Upper lobe of left lung (tissue), 6 donors: ENCODE data around the gene KANSL1. TPM values are rescaled to one million over a fixed set of nuclear protein-coding genes. Genes with fewer than 3 reads are reported as not detected.

Source experiments
- ATAC-seq, 2 donors: fragments of 200-7000 bp; cut with Tn5 transposase; one replicate each; pipeline ENCODE4 v1.9.1; 2022; ENCODE audit warnings: mild to moderate bottlenecking in 2 of 2, moderate library complexity in 2 of 2; ENCODE audit not compliant: low FRiP score in 2 of 2
- DNase-seq, 2 donors: peaks; one replicate each; pipeline ENCODE4 v3.0.0-alpha.2; 2019 to 2020
- H3K27ac ChIP-seq, 4 donors: fragments of 200-600 bp; sonication (generic); one replicate each; pipeline ENCODE4 v1.5.1; 2016 to 2019
- H3K27me3 ChIP-seq, 4 donors: fragments of 200-600 bp; sonication (generic); one replicate each; pipeline ENCODE4 v1.5.1; 2017 to 2019
- H3K36me3 ChIP-seq, 4 donors: fragments of 200-600 bp; sonication (generic); one replicate each; pipeline ENCODE4 v1.5.1; 2016 to 2019
- H3K4me1 ChIP-seq, 4 donors: fragments of 200-600 bp; sonication (generic); one replicate each; pipeline ENCODE4 v1.5.1; 2018 to 2019
- H3K4me3 ChIP-seq, 4 donors: fragments of 200-600 bp; sonication (generic); one replicate each; pipeline ENCODE4 v1.5.1; 2017 to 2019; ENCODE audit warnings: mild to moderate bottlenecking in 2 of 4, moderate library complexity in 1 of 4
- H3K9me3 ChIP-seq, 4 donors: fragments of 200-600 bp; sonication (generic); one replicate each; pipeline ENCODE4 v1.5.1; 2018 to 2019
- EP300 ChIP-seq, 4 donors: sonication (generic); formaldehyde crosslinking; IDR thresholded peaks; one replicate each; pipeline ENCODE4 v1.5.1; 2017; ENCODE audit warnings: antibody characterized with exemption in 4 of 4, control low read depth in 2 of 4
- POLR2A ChIP-seq, 4 donors: fragments of 450-650 bp; IDR thresholded peaks; one replicate each; pipeline ENCODE4 v1.5.1; 2016 to 2017; ENCODE audit warnings: antibody characterized with exemption in 4 of 4, mild to moderate bottlenecking in 2 of 4
- POLR2AphosphoS5 ChIP-seq, 2 donors: sonication (generic); formaldehyde crosslinking; IDR thresholded peaks; one replicate each; pipeline ENCODE4 v1.5.1; 2017; ENCODE audit warnings: antibody characterized with exemption in 2 of 2
- WGBS, 2 donors: methylation state at CpG; one replicate each; pipeline ENCODE4 v1.1.5; 2017 to 2018; 5-methylcytosine and 5-hydroxymethylcytosine counted together
- total RNA-seq, 6 donors: library from RNA; depleted of rRNA in 4 of 6; stranded (reverse); fragments of >200 nt in 4 of 6; gene quantifications; one replicate each; pipeline versions ENCODE4 v1.1.0 to v1.2.1, GENCODE V29; 2016 to 2021
- TF ChIP-seq, protein P1 (sequence below), 6 experiments: fragments of 450-650 bp in 4 of 6; fragments of 200-600 bp in 2 of 6; sonication (generic) in 2 of 6; IDR thresholded peaks; one replicate each; pipeline ENCODE4 v1.5.1; 2016 to 2019; ENCODE audit warnings: antibody characterized with exemption in 6 of 6
- donor health status: DM: no; HTN: no; CAD: no; lungs with moderate emphysema.
- donor health status: DM: no; HTN: yes; CAD: no; lungs with severe emphysema.

KANSL1 gene
- total RNA-seq, 6 donors from 2014 or later, result 60.5 to 294 (median 108) TPM

DNA sequence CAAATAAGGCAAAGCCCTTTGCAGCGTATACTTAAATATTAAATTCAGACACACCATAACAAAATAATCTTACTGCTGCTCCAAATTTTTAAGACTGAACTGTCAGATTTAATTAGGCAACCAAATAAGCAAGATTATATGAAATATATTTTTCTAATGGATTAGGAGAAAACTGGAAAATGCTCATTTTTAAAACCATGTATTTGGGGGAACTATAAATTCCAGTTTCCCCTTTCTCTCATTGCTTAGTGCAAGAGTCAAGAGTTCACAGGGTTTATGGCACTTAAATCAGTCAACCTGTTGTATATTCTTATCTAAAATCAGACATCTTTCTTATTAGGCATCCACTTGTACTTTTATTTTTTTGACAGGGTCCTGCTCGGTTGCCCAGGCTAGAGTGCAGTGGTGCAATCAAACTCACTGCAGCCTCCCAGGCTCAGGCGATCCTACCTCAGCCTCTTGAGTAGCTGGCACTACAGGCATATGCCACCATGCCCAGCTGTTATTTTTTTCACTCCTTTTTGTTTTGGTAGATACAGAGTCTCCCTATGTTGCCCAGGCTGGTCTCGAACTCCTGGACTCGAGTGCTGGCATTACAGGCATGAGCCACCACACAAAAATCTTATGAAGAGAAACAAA lies 2.1 kb upstream of the KANSL1 start:
- TF ChIP-seq EP300 (IDR thresholded peaks at IDR 0.05), result no peak
- TF ChIP-seq, protein P1, sequence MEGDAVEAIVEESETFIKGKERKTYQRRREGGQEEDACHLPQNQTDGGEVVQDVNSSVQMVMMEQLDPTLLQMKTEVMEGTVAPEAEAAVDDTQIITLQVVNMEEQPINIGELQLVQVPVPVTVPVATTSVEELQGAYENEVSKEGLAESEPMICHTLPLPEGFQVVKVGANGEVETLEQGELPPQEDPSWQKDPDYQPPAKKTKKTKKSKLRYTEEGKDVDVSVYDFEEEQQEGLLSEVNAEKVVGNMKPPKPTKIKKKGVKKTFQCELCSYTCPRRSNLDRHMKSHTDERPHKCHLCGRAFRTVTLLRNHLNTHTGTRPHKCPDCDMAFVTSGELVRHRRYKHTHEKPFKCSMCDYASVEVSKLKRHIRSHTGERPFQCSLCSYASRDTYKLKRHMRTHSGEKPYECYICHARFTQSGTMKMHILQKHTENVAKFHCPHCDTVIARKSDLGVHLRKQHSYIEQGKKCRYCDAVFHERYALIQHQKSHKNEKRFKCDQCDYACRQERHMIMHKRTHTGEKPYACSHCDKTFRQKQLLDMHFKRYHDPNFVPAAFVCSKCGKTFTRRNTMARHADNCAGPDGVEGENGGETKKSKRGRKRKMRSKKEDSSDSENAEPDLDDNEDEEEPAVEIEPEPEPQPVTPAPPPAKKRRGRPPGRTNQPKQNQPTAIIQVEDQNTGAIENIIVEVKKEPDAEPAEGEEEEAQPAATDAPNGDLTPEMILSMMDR (IDR thresholded peaks at IDR 0.05), result peak in 1 of 6 experiments; percentile 6
- Histone ChIP-seq H3K27me3 (no peaks in the 10 kb centered on the region), H3K9me3 (no peaks in the 10 kb centered on the region), H3K27ac (peak overlapping the region in 2 of 4 donors; percentile 98 to 100), H3K4me3 (no peak overlapping the region), H3K4me1 (peaks cover 10 to 27% (median 14%) of the 10 kb centered on the region in 4 donors), H3K36me3 (peaks cover 0 to 4% (median 0%) of the 10 kb centered on the region in 4 donors)
- DNase-seq (no peak), ATAC-seq (no peak)
- 75 to 77% methylated on average over 5 of the region's 5 CpGs for WGBS, 2 donors

- DNase-seq, result no peak
- WGBS, 2 donors, result 39 to 43% methylated on average over 9 of the region's 9 CpGs
- H3K27ac ChIP-seq, result peak overlapping the region; percentile 98 to 100 (median 100)
These were observed 1.4 kb upstream of the KANSL1 start for GRCh38 chr17:46194393-46195216.

GRCh38 chr17:46193626-46194392 lies 580 bp upstream of the KANSL1 start:
- TF ChIP-seq EP300 (IDR thresholded peaks at IDR 0.05) (no peak), POLR2AphosphoS5 (IDR thresholded peaks at IDR 0.05) (peak; percentile 58 to 84), POLR2A (IDR thresholded peaks at IDR 0.05) (peak in 3 of 4 donors; percentile 66 to 78 (median 77))
- TF ChIP-seq, protein P1 (IDR thresholded peaks at IDR 0.05), result peak; percentile 13 to 69 (median 55)
- H3K27me3 ChIP-seq, result no peaks in the 10 kb centered on the region
- peak overlapping the region; percentile 87 to 97 (median 94) for H3K4me3 ChIP-seq
- ATAC-seq, result peak; percentile 96 to 98
- peak; percentile 96 to 99 for DNase-seq
- WGBS, 2 donors, result 1% methylated on average over 42 to 52 of the region's 60 CpGs
- H3K4me1 ChIP-seq, result peaks cover 26 to 42% (median 29%) of the 10 kb centered on the region in 4 donors
- H3K27ac ChIP-seq, result peak overlapping the region; percentile 98 to 100 (median 100)
- H3K36me3 ChIP-seq, result peaks cover 0 to 4% (median 0%) of the 10 kb centered on the region in 4 donors
- H3K9me3 ChIP-seq, result no peaks in the 10 kb centered on the region

More at GRCh38 chr17:46194393-46195216, 1.4 kb upstream of the KANSL1 start:
- Histone ChIP-seq H3K36me3 (peaks cover 0 to 4% (median 0%) of the 10 kb centered on the region in 4 donors), H3K9me3 (no peaks in the 10 kb centered on the region), H3K4me3 (peak overlapping the region; percentile 2 to 97 (median 90)), H3K4me1 (peaks cover 18 to 34% (median 21%) of the 10 kb centered on the region in 4 donors), H3K27me3 (no peaks in the 10 kb centered on the region)
- no peak for ATAC-seq
- no peak for TF ChIP-seq EP300 (IDR thresholded peaks at IDR 0.05)
- TF ChIP-seq, protein P1 (IDR thresholded peaks at IDR 0.05), result peak in 3 of 6 experiments; percentile 13 to 31 (median 17)
- TF ChIP-seq POLR2A (IDR thresholded peaks at IDR 0.05), result peak in 1 of 4 donors; percentile 13
- TF ChIP-seq POLR2AphosphoS5 (IDR thresholded peaks at IDR 0.05), result no peak

DNA sequence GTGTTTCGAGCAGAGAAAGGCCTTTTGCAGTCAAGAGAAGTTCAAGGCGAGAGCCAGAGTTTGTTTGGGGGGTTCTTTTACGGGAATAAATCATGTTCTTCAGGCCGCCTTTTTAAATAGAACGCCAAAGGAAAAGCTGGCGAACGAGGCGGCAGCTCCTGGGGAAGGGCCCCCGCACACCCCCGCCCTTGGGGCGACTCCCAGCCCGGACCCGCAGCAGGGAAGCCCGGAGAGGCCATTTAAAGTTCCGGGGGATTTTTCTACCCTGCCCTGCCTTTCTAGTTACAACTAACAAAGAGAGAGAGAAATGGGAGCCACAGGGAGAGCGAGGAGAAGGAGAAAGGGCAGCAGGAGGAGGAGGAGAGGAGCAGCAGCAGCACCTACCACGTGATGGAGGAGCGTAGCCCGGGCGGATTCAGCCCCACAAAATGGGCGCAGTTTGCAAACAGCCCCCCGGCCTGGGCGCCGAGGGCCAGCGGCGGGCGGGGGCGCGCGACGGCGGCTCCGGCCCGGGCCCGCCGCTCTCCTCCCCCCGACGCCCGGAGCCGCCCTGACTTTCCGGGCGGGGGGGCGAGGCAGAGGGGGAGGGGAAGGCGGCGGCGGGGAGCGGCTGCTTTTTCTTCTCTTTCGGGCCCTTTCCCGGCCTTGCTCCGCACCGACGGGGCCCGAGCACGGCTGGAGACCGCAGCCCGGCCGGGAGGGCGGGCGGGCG lies 634 bp downstream of the KANSL1 start:
- peaks cover 0 to 4% (median 0%) of the 10 kb centered on the region in 4 donors for H3K36me3 ChIP-seq
- no peaks in the 10 kb centered on the region for H3K27me3 ChIP-seq
- 0% methylated on average over 22 to 46 of the region's 60 CpGs for WGBS, 2 donors
- ATAC-seq (peak; percentile 26 to 62), DNase-seq (peak; percentile 65 to 85)
- TF ChIP-seq POLR2AphosphoS5 (IDR thresholded peaks at IDR 0.05) (peak in 1 of 2 donors; percentile 24), POLR2A (IDR thresholded peaks at IDR 0.05) (no peak)
- H3K4me1 ChIP-seq, result peaks cover 36 to 53% (median 39%) of the 10 kb centered on the region in 4 donors
- H3K4me3 ChIP-seq, result peak overlapping the region; percentile 87 to 97 (median 92)
- H3K27ac ChIP-seq, result peak overlapping the region; percentile 98 to 100 (median 100)
- H3K9me3 ChIP-seq, result no peaks in the 10 kb centered on the region
